Fibroblast of the aortic adventitia (primary cell): ENCODE data around the gene FLYWCH1. TPM values are rescaled to one million over a fixed set of nuclear protein-coding genes. Genes with fewer than 3 reads are reported as not detected.

Experiments used
- DNase-seq: peaks from one replicate; pipeline ENCODE4 v3.0.0-alpha.2; 2010; ENCODE audit warnings: low read depth
- H3K4me3 ChIP-seq: 2 replicates; pipeline ENCODE4 v1.5.1; 2011; ENCODE audit warnings: low read depth, mild to moderate bottlenecking, control low read depth, low read length, moderate library complexity
- CTCF ChIP-seq: IDR thresholded peaks from 2 replicates; pipeline ENCODE4 v1.5.1; 2011; ENCODE audit warnings: mild to moderate bottlenecking, low read length, control low read depth, inconsistent platforms; ENCODE audit not compliant: insufficient read depth
- total RNA-seq: library from RNA; depleted of rRNA; stranded (reverse); fragments of >200 nt; gene quantifications from 2 replicates; pipeline ENCODE4 v1.2.3, GENCODE V29; 2012; ENCODE audit warnings: low replicate concordance

The FLYWCH1 gene
- total RNA-seq, 1 donor = 37.4 TPM

GRCh38 chr16:2883458-2883908 is 28.2 kb upstream of the FLYWCH1 start:
- peak overlapping the region; percentile 87 for H3K4me3 ChIP-seq
- peak; percentile 21 for DNase-seq
- TF ChIP-seq CTCF = no peak

- no peak for DNase-seq
- TF ChIP-seq CTCF = no peak
- H3K4me3 ChIP-seq = peak overlapping the region; percentile 87
These were observed 27.7 kb upstream of the FLYWCH1 start for GRCh38 chr16:2884041-2884451.

GRCh38 chr16:2894231-2894630 is 17.5 kb upstream of the FLYWCH1 start:
- no peak for DNase-seq
- TF ChIP-seq CTCF = no peak
- H3K4me3 ChIP-seq = no peak overlapping the region

GRCh38 chr16:2895813-2896212 is 15.9 kb upstream of the FLYWCH1 start:
- TF ChIP-seq CTCF = no peak

GRCh38 chr16:2896480-2897010 is 15.2 kb upstream of the FLYWCH1 start:
- TF ChIP-seq CTCF = no peak
- no peak overlapping the region for H3K4me3 ChIP-seq
- no peak for DNase-seq

More at GRCh38 chr16:2895813-2896212, 15.9 kb upstream of the FLYWCH1 start:
- H3K4me3 ChIP-seq = no peak overlapping the region
- DNase-seq = no peak

GRCh38 chr16:2897110-2897509 is 14.6 kb upstream of the FLYWCH1 start:
- H3K4me3 ChIP-seq = no peak overlapping the region
- TF ChIP-seq CTCF = no peak
- no peak for DNase-seq
